A549 (cell line): ENCODE data around the gene PDE7B. TPM values are rescaled to one million over a fixed set of nuclear protein-coding genes. Genes with fewer than 3 reads are reported as not detected.
A peak's percentile ranks its signal among the peaks of the same experiment; 100 is the strongest.

Experiments
- ATAC-seq, 2 experiments: fragments of 200-7000 bp in 1 of 2; fragments of >200 bp in 1 of 2; cut with Nextera tagmentation in 1 of 2; cut with Tn5 transposase in 1 of 2; 3 replicates each; pipeline versions ENCODE4 v1.8.0 to v1.9.1; 2018 to 2020; ENCODE audit warnings: mild to moderate bottlenecking in 1 of 2, moderate library complexity in 1 of 2
- CTCF ChIA-PET: fragments of 300-600 bp; sonication (Branson Sonifier 250); formaldehyde crosslinking; extraction: SDS; loops from one replicate; lab custom pipeline; 2021; ENCODE audit warnings: antibody characterized with exemption, inconsistent platforms; lab: Yijun Ruan, JAX
- POLR2A ChIA-PET: fragments of 350-600 bp; formaldehyde crosslinking; extraction: SDS; loops from one replicate; lab custom pipeline; 2021; ENCODE audit warnings: antibody characterized with exemption, inconsistent platforms; lab: Yijun Ruan, JAX
- DNase-seq, 2 experiments: peaks; one replicate each; pipeline versions ENCODE4 v3.0.0 to v3.0.0-alpha.2; 2011 to 2016; ENCODE audit warnings: low read depth in 1 of 2, low spot score in 1 of 2
- FAIRE-seq: peaks from 2 replicates; lab custom pipeline; 2011; peaks lifted over from hg19 to GRCh38; lab: Jason Lieb, UNC
- H3K27ac ChIP-seq, 2 experiments: fragments of >200 bp; sonication (Bioruptor Twin); formaldehyde crosslinking; 3 replicates each; pipeline ENCODE4 v1.5.1; 2016 to 2017
- H3K4me1 ChIP-seq: fragments of >200 bp; sonication (Bioruptor Twin); formaldehyde crosslinking; 3 replicates; pipeline ENCODE4 v1.6.1; 2016
- H3K4me2 ChIP-seq: fragments of >200 bp; sonication (Bioruptor Twin); formaldehyde crosslinking; 3 replicates; pipeline ENCODE4 v1.6.1; 2016
- H3K4me3 ChIP-seq: fragments of >200 bp; sonication (Bioruptor Twin); formaldehyde crosslinking; 3 replicates; pipeline ENCODE4 v1.5.1; 2016
- H3K9me3 ChIP-seq: fragments of >200 bp; sonication (Bioruptor Twin); formaldehyde crosslinking; 3 replicates; pipeline ENCODE4 v1.6.1; 2016
- CBX2 ChIP-seq: fragments of 200-600 bp; sonication (generic); IDR thresholded peaks from 2 replicates; pipeline ENCODE4 v1.6.1; 2016; ENCODE audit warnings: low read depth, mild to moderate bottlenecking, borderline replicate concordance
- CEBPB ChIP-seq, 2 experiments: fragments of >200 bp in 1 of 2; sonication (Bioruptor Twin) in 1 of 2; formaldehyde crosslinking in 1 of 2; IDR thresholded peaks; 2 replicates each; pipeline ENCODE4 v1.6.1; 2012 to 2016
- CHD2 ChIP-seq: fragments of 150-350 bp; IDR thresholded peaks from 2 replicates; pipeline ENCODE4 v1.6.1; 2014; ENCODE audit warnings: low read length; ENCODE audit not compliant: partially characterized antibody
- CTCF ChIP-seq: fragments of >200 bp; sonication (Bioruptor Twin); formaldehyde crosslinking; IDR thresholded peaks from 3 replicates; pipeline ENCODE4 v1.5.1; 2016
- EHF ChIP-seq: fragments of 250-450 bp; sonication (Bioruptor Pico); IDR thresholded peaks from 2 replicates; pipeline ENCODE4 v1.5.0; 2020; ENCODE audit warnings: mild to moderate bottlenecking
- EHMT2 ChIP-seq: fragments of 200-600 bp; sonication (generic); IDR thresholded peaks from 2 replicates; pipeline ENCODE4 v1.6.1; 2016; ENCODE audit warnings: antibody characterized with exemption, low read depth, mild to moderate bottlenecking, moderate library complexity
- ELK1 ChIP-seq: fragments of 150-350 bp; IDR thresholded peaks from 2 replicates; pipeline ENCODE4 v1.6.1; 2014; ENCODE audit warnings: low read depth, mild to moderate bottlenecking, low read length
- ESRRA ChIP-seq: fragments of 150-350 bp; IDR thresholded peaks from 2 replicates; pipeline ENCODE4 v1.6.1; 2014; ENCODE audit warnings: mild to moderate bottlenecking, low read length, borderline replicate concordance
- FOXS1 ChIP-seq: fragments of 250-450 bp; sonication (Bioruptor Pico); IDR thresholded peaks from 2 replicates; pipeline ENCODE4 v1.5.0; 2020; ENCODE audit warnings: mild to moderate bottlenecking, moderate library complexity
- HEYL ChIP-seq: fragments of 250-450 bp; sonication (Bioruptor Pico); IDR thresholded peaks from 2 replicates; pipeline ENCODE4 v1.8.0; 2021; ENCODE audit warnings: mild to moderate bottlenecking, moderate library complexity
- HOXA7 ChIP-seq: fragments of 250-450 bp; sonication (Bioruptor Pico); IDR thresholded peaks from 2 replicates; pipeline ENCODE4 v1.5.0; 2020; ENCODE audit warnings: mild to moderate bottlenecking, moderate library complexity
- HOXB13 ChIP-seq: fragments of 250-450 bp; sonication (Bioruptor Pico); IDR thresholded peaks from 2 replicates; pipeline ENCODE4 v1.5.0; 2020; ENCODE audit warnings: low read depth, mild to moderate bottlenecking, moderate library complexity
- HOXB5 ChIP-seq: fragments of 250-450 bp; sonication (Bioruptor Pico); IDR thresholded peaks from 2 replicates; pipeline ENCODE4 v1.5.0; 2020; ENCODE audit warnings: mild to moderate bottlenecking, moderate library complexity
- JUN ChIP-seq, 2 experiments: fragments of >200 bp; sonication (Bioruptor Twin); formaldehyde crosslinking; IDR thresholded peaks; 2 replicates in 1 of 2; 3 replicates in 1 of 2; pipeline ENCODE4 v1.6.1; 2016 to 2017
- KDM1A ChIP-seq: fragments of 200-600 bp; sonication (generic); IDR thresholded peaks from 2 replicates; pipeline ENCODE4 v1.6.1; 2016; ENCODE audit warnings: low read depth, mild to moderate bottlenecking
- KDM5A ChIP-seq: fragments of 200-600 bp; sonication (generic); IDR thresholded peaks from 2 replicates; pipeline ENCODE4 v1.6.1; 2016; ENCODE audit warnings: antibody characterized with exemption, mild to moderate bottlenecking
- MAX ChIP-seq: IDR thresholded peaks from 2 replicates; pipeline ENCODE4 v1.6.1; 2012
- MAZ ChIP-seq: fragments of 150-350 bp; IDR thresholded peaks from 2 replicates; pipeline ENCODE4 v1.6.1; 2014; ENCODE audit warnings: antibody characterized with exemption, low read depth, low read length, borderline replicate concordance
- NFE2L2 ChIP-seq: fragments of 150-350 bp; conservative IDR thresholded peaks from 2 replicates; pipeline ENCODE4 v1.6.1; 2014; ENCODE audit warnings: low read length
- NR3C1 ChIP-seq: fragments of >200 bp; sonication (Bioruptor Twin); formaldehyde crosslinking; IDR thresholded peaks from 3 replicates; pipeline ENCODE4 v1.6.1; 2017
- PBX3 ChIP-seq: IDR thresholded peaks from 2 replicates; pipeline ENCODE4 v1.6.1; 2012
- POLR2A ChIP-seq: IDR thresholded peaks from 2 replicates; pipeline ENCODE4 v1.6.1; 2012; ENCODE audit warnings: mild to moderate bottlenecking, low read length
- REST ChIP-seq: fragments of 200-600 bp; sonication (generic); IDR thresholded peaks from 2 replicates; pipeline ENCODE4 v1.6.1; 2016; ENCODE audit warnings: antibody characterized with exemption, mild to moderate bottlenecking, moderate library complexity
- RFX5 ChIP-seq: fragments of 450-650 bp; IDR thresholded peaks from 2 replicates; pipeline ENCODE4 v1.7.1; 2014; ENCODE audit warnings: antibody characterized with exemption, mild to moderate bottlenecking, moderate library complexity
- TFCP2L1 ChIP-seq: fragments of 250-450 bp; sonication (Bioruptor Pico); IDR thresholded peaks from 2 replicates; pipeline ENCODE4 v1.5.0; 2021; ENCODE audit warnings: mild to moderate bottlenecking
- ZC3H11A ChIP-seq: fragments of 450-650 bp; IDR thresholded peaks from 2 replicates; pipeline ENCODE4 v1.6.1; 2014; ENCODE audit warnings: antibody characterized with exemption, mild to moderate bottlenecking
- ZSCAN20 ChIP-seq: fragments of 250-450 bp; sonication (Bioruptor Pico); IDR thresholded peaks from 2 replicates; pipeline ENCODE4 v1.8.0; 2022; ENCODE audit warnings: mild to moderate bottlenecking, moderate library complexity
- WGBS: methylation state at CpG from one replicate; pipeline ENCODE4 v1.1.6; 2017; ENCODE audit errors: missing lambda C conversion rate; 5-methylcytosine and 5-hydroxymethylcytosine counted together
- polyA plus RNA-seq, 4 experiments: library from polyadenylated mRNA; depleted of rRNA in 3 of 4; stranded (reverse); fragments of >200 nt; fragmentation: RNase III in 1 of 4; extraction: RNeasy Plus Mini Kit Qiagen cat#74134 plus additional on column Dnase treatment in 1 of 4; gene quantifications; 2 replicates in 3 of 4; 3 replicates in 1 of 4; pipeline ENCODE4 v1.2.3, GENCODE V29; 2011 to 2017

Gene PDE7B
- polyA plus RNA-seq, 2 of the 4 experiments (the other 2 are of a cell fraction): 6.6 to 13.8 TPM

- TF ChIP-seq HEYL (CRISPR knock-in tag) (no peak), ESRRA (no peak), NFE2L2 (no peak), CHD2 (no peak), JUN (IDR thresholded peaks at IDR 0.05) (no peak), HOXB13 (CRISPR knock-in tag) (no peak), POLR2A (no peak), EHMT2 (no peak), MAX (no peak), EHF (CRISPR knock-in tag) (no peak), TFCP2L1 (no peak)
These were observed 23.9 kb downstream of the PDE7B start (continued) for GRCh38 chr6:135875446-135875845.

- ATAC-seq (peak; percentile 32 to 58; a peak in 4 of 6 replicates), DNase-seq (no peak), FAIRE-seq (no peak)
- Histone ChIP-seq H3K4me2 (peak overlapping the region; percentile 22), H3K9me3 (no peaks in the 10 kb centered on the region), H3K27ac (peak overlapping the region in 1 of 2 experiments; percentile 73; a peak in 3 of 6 replicates)
- POLR2A ChIA-PET: interaction anchor here (0.7 kb wide), 1 partner anchor 9 kb away, joined by 3 read pairs; no protein-coding TSS in a partner anchor
- TF ChIP-seq NR3C1 (no peak), CHD2 (no peak), ZC3H11A (no peak), ELK1 (no peak), TFCP2L1 (no peak), HOXB5 (CRISPR knock-in tag) (no peak), ZSCAN20 (CRISPR knock-in tag) (no peak), FOXS1 (CRISPR knock-in tag) (no peak), REST (no peak), KDM5A (no peak), CTCF (no peak)
- TF ChIP-seq, all 56 proteins: peak for 0
- Histone ChIP-seq H3K4me3 (no peak overlapping the region), H3K4me1 (peaks cover 83% of the 10 kb centered on the region)
- CTCF ChIA-PET: no interaction called here
- WGBS: 88% methylated on average over 4 of the region's 4 CpGs
These were observed 24.6 kb downstream of the PDE7B start for GRCh38 chr6:135876058-135876457.

- TF ChIP-seq MAZ: no peak
- TF ChIP-seq HOXA7 (CRISPR knock-in tag): no peak
- TF ChIP-seq RFX5: no peak
- no peak for TF ChIP-seq FOXS1 (CRISPR knock-in tag)
- no peak for TF ChIP-seq PBX3
- no peak for TF ChIP-seq KDM1A
- no peak for TF ChIP-seq CBX2
- no peak for TF ChIP-seq TFCP2L1
- TF ChIP-seq EHMT2: no peak
- TF ChIP-seq CEBPB (IDR thresholded peaks at IDR 0.05): no peak
- Histone ChIP-seq H3K9me3 (no peaks in the 10 kb centered on the region), H3K4me2 (peak overlapping the region; percentile 46), H3K4me1 (peaks cover 80% of the 10 kb centered on the region), H3K4me3 (no peak overlapping the region), H3K27ac (peak overlapping the region; percentile 21 to 62; a peak in 5 of 6 replicates)
- POLR2A ChIA-PET: no interaction called here
- WGBS: 53% methylated on average over 6 of the region's 6 CpGs
- DNase-seq: no peak
- CTCF ChIA-PET: no interaction called here
- no peak; a peak in 1 of 6 replicates for ATAC-seq
- no peak for FAIRE-seq
These were observed 26.2 kb downstream of the PDE7B start for GRCh38 chr6:135877666-135878065.
